Endothelial cell (in vitro differentiated cells): ENCODE data around the gene UBE2G2. TPM values are rescaled to one million over a fixed set of nuclear protein-coding genes. Genes with fewer than 3 reads are reported as not detected.

ENCODE experiments used
- DNase-seq: peaks from one replicate; pipeline ENCODE4 v3.0.0; 2021; ENCODE audit warnings: low spot score
- H3K27ac Mint-ChIP-seq: one replicate; pipeline ENCODE4 v1.8.0; 2021; ENCODE audit warnings: mixed read lengths, inconsistent platforms; ENCODE audit not compliant: unreplicated experiment
- H3K27me3 Mint-ChIP-seq: one replicate; pipeline ENCODE4 v1.8.0; 2021; ENCODE audit warnings: mild to moderate bottlenecking, moderate library complexity, mixed read lengths, inconsistent platforms; ENCODE audit not compliant: unreplicated experiment
- H3K36me3 Mint-ChIP-seq: one replicate; pipeline ENCODE4 v1.8.0; 2021; ENCODE audit warnings: mild to moderate bottlenecking, low read depth, mixed read lengths, inconsistent platforms; ENCODE audit not compliant: unreplicated experiment
- H3K4me1 Mint-ChIP-seq: one replicate; pipeline ENCODE4 v1.8.0; 2021; ENCODE audit warnings: mild to moderate bottlenecking, mixed read lengths, inconsistent platforms; ENCODE audit not compliant: unreplicated experiment
- H3K4me3 Mint-ChIP-seq: one replicate; pipeline ENCODE4 v1.8.0; 2021; ENCODE audit warnings: mild to moderate bottlenecking, mixed read lengths, inconsistent platforms; ENCODE audit not compliant: unreplicated experiment
- H3K9me3 Mint-ChIP-seq: one replicate; pipeline ENCODE4 v1.8.0; 2021; ENCODE audit warnings: mixed read lengths, inconsistent platforms; ENCODE audit not compliant: unreplicated experiment
- total RNA-seq: library from RNA; stranded (reverse); fragmentation: NEBNext Ultra II Directional; extraction: Animal tissue kit (Norgen Biotek cat#: 25700); gene quantifications from one replicate; pipeline ENCODE4 v1.2.1, GENCODE V29; 2021; ENCODE audit not compliant: unreplicated experiment
- TF ChIP-seq, protein P1 (sequence below): fragments of 200-600 bp; sonication (generic); IDR thresholded peaks from one replicate; pipeline ENCODE4 v1.5.0; 2021; ENCODE audit warnings: antibody characterized with exemption; ENCODE audit not compliant: unreplicated experiment

Gene UBE2G2
- total RNA-seq, 1 donor from 2014 or later, result 49.6 TPM

DNA sequence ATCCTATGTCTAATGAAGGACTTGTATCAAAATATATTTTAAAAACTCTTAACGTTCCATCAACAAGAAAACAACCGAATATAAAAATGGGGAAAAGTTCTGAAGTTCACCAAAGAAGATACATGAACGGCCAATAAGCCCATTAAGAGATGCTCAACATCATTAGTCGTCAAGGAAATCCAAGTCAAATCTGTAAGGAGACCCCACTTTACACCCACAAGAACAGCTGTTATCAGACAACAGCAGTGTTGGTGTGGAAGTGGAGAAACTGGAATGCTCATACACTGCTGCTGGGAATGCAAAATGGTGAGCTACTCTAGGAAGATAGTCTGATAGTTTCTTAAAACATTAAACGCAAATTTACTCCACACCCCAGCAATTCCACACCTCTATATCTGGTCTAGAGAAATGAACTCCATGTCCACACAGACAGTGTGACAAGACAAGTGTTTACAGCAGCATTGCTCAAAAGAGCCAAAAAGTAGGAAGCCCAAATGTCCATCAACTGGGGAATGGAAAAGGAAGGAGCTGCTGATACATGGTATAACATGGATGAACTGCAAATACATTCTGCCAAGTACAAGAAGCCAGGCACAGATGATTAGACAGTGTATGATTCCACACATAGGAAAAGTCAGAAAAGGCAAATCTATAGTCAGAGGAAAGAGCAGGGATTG lies 18.5 kb downstream of the UBE2G2 start:
- TF ChIP-seq, protein P1, sequence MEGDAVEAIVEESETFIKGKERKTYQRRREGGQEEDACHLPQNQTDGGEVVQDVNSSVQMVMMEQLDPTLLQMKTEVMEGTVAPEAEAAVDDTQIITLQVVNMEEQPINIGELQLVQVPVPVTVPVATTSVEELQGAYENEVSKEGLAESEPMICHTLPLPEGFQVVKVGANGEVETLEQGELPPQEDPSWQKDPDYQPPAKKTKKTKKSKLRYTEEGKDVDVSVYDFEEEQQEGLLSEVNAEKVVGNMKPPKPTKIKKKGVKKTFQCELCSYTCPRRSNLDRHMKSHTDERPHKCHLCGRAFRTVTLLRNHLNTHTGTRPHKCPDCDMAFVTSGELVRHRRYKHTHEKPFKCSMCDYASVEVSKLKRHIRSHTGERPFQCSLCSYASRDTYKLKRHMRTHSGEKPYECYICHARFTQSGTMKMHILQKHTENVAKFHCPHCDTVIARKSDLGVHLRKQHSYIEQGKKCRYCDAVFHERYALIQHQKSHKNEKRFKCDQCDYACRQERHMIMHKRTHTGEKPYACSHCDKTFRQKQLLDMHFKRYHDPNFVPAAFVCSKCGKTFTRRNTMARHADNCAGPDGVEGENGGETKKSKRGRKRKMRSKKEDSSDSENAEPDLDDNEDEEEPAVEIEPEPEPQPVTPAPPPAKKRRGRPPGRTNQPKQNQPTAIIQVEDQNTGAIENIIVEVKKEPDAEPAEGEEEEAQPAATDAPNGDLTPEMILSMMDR, result no peak
- H3K4me3 Mint-ChIP-seq, result no peak overlapping the region
- H3K9me3 Mint-ChIP-seq, result no peaks in the 10 kb centered on the region
- DNase-seq, result no peak
- peaks cover 15% of the 10 kb centered on the region for H3K36me3 Mint-ChIP-seq
- H3K4me1 Mint-ChIP-seq, result no peaks in the 10 kb centered on the region
- no peak overlapping the region for H3K27ac Mint-ChIP-seq
- H3K27me3 Mint-ChIP-seq, result no peaks in the 10 kb centered on the region

DNA sequence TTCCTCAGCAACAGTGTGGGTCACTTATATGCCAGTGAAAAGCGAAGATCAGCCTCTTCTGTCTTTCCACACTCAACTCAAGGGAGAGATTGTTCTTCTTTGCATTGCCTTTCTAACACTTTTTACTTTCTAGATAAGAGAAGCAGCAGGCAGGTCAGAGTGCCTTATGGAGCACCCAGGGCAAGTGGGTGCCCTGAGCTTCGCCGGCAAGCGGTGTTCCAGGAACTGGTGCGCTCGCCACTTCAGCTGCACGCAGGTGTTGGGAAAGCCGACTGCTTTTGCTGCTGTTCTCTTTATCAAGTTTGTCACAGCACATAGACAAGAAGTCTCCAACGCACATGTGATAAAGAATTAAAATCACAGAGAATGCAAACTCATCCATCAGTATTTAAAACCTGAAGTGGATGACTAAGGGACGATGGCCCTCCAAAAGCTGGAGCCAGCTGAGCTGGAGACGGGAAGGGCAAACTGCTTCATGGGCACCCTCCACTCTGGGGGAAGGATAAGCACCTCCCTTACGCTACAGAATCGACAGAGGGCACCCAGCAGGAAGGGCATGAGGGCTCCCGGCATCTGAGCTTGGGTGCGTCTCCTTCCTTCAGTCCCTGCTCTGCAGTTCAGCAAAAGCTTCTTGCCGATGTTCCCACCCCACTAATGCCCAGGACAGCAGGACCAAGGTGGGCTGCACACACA lies 20.7 kb downstream of the UBE2G2 start:
- Mint-ChIP-seq H3K4me3 (no peak overlapping the region), H3K9me3 (no peaks in the 10 kb centered on the region), H3K36me3 (peaks cover 12% of the 10 kb centered on the region), H3K4me1 (no peaks in the 10 kb centered on the region), H3K27ac (no peak overlapping the region), H3K27me3 (peaks cover 1% of the 10 kb centered on the region)
- TF ChIP-seq, protein P1, result no peak
- DNase-seq, result no peak

DNA sequence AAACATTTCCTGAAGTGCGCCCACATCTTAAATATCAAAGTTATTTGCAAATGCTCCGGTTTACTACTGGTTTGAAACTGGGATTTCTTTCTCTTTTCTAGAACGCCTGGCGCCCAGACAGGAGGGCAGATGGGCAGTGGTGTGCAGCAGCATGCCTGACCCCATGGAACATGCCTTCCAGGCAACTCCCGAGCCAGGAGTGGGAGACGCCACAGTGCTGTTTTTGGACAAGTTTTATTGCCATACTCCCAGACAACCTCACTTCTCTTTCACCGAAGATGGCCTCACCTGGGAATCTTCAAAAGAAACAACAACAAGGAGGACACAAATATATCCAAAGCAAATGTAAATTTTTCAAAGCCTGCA lies 21.5 kb downstream of the UBE2G2 start:
- Mint-ChIP-seq H3K27me3 (peaks cover 1% of the 10 kb centered on the region), H3K9me3 (no peaks in the 10 kb centered on the region), H3K4me3 (no peak overlapping the region), H3K4me1 (no peaks in the 10 kb centered on the region), H3K36me3 (peaks cover 10% of the 10 kb centered on the region), H3K27ac (no peak overlapping the region)
- no peak for DNase-seq
- TF ChIP-seq, protein P1, result no peak

DNA sequence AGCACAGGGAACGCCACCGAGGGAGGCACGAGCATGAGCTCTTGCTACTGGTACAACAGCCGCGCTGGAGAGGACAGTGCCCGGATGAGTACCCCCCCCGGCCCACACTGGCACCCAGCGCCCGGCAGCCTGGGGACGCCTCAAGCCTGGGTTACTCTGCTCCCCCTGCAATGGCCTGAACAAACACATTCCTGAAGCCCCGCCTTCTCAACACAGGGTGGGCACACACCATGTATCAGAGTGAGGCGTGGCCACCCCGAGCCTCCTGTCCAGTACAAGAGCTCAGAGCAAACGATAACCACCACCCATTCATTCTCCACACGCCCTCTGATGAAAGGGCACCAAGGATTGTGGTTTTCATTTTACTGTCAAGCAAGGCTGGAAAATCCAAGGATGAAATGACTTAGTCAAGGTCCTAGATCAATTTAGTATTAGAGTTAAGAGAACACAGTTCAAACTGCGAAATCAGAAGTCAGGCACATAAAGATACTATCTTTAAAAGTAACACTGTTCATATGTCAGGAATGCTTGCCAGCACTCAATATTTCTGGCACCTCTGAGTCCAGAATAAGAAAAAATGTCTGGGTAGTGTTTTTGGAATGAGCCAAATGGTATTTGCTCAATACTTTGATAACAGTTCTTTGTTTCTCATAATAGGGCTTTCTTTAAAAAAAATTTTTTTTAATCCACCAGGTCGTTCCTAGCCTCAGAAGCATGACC lies 22.0 kb downstream of the UBE2G2 start:
- peaks cover 1% of the 10 kb centered on the region for H3K27me3 Mint-ChIP-seq
- H3K9me3 Mint-ChIP-seq, result no peaks in the 10 kb centered on the region
- TF ChIP-seq, protein P1, result no peak
- H3K4me1 Mint-ChIP-seq, result no peaks in the 10 kb centered on the region
- DNase-seq, result no peak
- H3K4me3 Mint-ChIP-seq, result no peak overlapping the region
- H3K36me3 Mint-ChIP-seq, result peaks cover 12% of the 10 kb centered on the region
- H3K27ac Mint-ChIP-seq, result no peak overlapping the region

DNA sequence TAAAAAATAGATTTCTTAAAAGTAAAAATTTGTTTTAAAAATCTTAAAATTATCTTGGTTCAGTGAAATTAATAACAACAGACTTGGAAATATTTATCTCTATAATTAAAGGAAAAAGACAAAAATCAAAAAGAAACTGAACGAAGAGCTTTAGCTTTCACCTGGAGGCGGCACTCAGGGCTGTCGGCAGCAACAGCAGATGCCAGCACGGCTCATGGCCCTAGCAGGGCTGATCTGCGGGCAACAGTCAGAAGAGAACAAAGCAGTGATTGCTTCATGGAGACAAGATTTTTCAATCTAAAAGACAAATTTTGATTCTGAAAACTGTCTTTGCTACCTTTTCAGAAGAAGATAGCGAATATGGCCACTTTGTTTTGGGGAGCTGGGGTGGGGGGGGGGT lies 22.6 kb downstream of the UBE2G2 start:
- Mint-ChIP-seq H3K27ac (no peak overlapping the region), H3K36me3 (peaks cover 12% of the 10 kb centered on the region), H3K27me3 (peaks cover 1% of the 10 kb centered on the region), H3K9me3 (no peaks in the 10 kb centered on the region), H3K4me1 (no peaks in the 10 kb centered on the region), H3K4me3 (no peak overlapping the region)
- no peak for DNase-seq
- TF ChIP-seq, protein P1, result no peak
